Measurements from ENCODE around the gene CPNE2.

The CPNE2 gene

DNA sequence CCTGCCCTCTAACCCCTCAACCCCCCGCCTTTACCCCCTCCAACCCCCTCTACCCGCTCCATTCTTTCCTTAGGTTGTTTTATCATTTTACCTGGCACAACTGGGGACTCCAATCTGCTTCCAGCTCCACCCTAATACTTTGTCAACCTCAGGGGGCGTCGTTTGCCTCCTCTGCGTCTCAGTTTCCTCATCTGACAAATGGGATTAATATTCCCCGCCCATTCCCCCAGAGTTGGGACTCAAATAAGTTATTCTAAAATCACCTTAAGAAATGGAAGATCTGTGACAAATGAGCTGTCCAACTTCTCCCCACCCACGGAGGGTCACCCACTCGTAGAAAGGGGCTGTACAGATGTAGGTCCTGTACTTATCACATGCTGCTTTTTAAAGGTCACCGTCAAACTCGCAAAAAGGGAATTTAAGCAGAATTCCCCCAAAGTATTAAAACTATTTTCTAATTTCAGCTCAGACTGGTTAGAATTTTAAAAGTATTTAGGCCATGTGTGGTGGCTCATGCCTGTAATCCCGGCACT is 40.6 kb upstream of the CPNE2 start:
- no peak for DNase-seq (ENCODE audit: low read depth, low spot score)
- TF ChIP-seq, protein P1, sequence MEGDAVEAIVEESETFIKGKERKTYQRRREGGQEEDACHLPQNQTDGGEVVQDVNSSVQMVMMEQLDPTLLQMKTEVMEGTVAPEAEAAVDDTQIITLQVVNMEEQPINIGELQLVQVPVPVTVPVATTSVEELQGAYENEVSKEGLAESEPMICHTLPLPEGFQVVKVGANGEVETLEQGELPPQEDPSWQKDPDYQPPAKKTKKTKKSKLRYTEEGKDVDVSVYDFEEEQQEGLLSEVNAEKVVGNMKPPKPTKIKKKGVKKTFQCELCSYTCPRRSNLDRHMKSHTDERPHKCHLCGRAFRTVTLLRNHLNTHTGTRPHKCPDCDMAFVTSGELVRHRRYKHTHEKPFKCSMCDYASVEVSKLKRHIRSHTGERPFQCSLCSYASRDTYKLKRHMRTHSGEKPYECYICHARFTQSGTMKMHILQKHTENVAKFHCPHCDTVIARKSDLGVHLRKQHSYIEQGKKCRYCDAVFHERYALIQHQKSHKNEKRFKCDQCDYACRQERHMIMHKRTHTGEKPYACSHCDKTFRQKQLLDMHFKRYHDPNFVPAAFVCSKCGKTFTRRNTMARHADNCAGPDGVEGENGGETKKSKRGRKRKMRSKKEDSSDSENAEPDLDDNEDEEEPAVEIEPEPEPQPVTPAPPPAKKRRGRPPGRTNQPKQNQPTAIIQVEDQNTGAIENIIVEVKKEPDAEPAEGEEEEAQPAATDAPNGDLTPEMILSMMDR (IDR thresholded peaks at IDR 0.05; ENCODE audit: low read depth, low read length), result no peak
- no peak overlapping the region for H3K4me3 ChIP-seq (ENCODE audit: low read depth, low read length)
- in situ Hi-C loops (cut with HindIII; ENCODE audit: low sequenced_read_pairs), result no loop called here

DNA sequence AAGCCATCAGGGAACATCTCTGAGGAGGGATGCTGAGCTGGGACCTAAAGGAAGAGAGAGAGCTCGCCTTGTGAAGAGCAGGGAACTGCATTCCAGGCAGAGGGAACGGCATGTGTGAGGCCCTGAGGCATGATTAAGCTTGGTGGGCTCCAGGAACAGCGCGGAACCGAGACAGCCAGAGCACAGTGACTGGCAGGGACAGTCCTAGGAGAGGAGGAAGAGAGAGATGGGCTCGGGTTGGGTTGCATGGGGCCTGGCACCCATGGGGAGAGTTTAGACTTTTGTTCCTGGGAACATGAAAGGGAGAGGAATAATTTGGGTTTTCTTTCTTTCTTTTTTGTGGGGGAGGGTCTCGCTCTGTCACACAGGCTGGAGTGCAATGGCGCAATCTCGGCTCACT is 39.2 kb upstream of the CPNE2 start:
- in situ Hi-C loops (cut with HindIII; ENCODE audit: low sequenced_read_pairs), result no loop called here
- DNase-seq (ENCODE audit: low read depth, low spot score), result no peak
- TF ChIP-seq, protein P1 (IDR thresholded peaks at IDR 0.05; ENCODE audit: low read depth, low read length), result no peak
- H3K4me3 ChIP-seq (ENCODE audit: low read depth, low read length), result no peak overlapping the region

DNA sequence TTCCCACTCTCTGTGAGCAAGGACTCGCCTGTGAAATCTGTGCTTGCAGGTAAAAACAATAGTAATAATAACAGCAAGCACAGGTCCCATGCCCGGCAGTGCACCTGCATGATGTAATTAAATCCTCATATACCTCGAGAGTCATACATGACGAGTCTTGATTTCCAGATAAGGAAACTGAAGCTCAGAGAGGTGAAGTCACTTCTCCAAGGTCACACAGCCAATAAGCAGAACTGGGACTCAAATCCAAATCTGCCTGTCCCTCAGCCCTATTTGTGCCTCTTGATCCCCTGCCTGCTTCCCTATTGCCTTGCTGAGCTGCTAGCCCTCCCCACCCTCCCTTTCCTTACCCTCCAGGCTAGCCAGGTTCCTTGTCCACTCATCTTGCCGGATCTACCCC is 38.0 kb upstream of the CPNE2 start:
- TF ChIP-seq, protein P1 (IDR thresholded peaks at IDR 0.05; ENCODE audit: low read depth, low read length), result no peak
- H3K4me3 ChIP-seq (ENCODE audit: low read depth, low read length), result no peak overlapping the region
- no peak for DNase-seq (ENCODE audit: low read depth, low spot score)
- in situ Hi-C loops (cut with HindIII; ENCODE audit: low sequenced_read_pairs), result no loop called here

DNA sequence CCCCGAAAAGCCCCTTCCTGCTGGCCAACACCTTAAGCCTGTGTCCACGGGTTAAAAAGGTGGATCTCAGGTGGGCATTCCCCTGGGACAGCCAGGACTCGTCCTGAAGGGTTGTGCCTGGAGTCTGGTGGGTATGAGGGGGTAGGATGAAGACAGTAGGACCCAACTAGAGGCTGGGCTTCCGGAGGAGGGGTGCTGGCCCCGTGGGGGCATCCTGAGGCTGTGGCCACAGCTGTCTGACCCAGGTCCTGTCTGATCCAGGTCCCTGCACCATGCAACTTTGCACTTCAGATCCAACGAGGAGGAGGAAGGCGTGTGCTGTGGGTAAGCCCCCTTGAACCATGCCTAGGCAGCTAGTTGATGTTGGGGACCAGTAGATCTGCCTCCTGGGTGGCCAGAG is 37.6 kb upstream of the CPNE2 start:
- TF ChIP-seq, protein P1 (IDR thresholded peaks at IDR 0.05; ENCODE audit: low read depth, low read length), result no peak
- DNase-seq (ENCODE audit: low read depth, low spot score), result no peak
- in situ Hi-C loops (cut with HindIII; ENCODE audit: low sequenced_read_pairs), result no loop called here
- H3K4me3 ChIP-seq (ENCODE audit: low read depth, low read length), result no peak overlapping the region

DNA sequence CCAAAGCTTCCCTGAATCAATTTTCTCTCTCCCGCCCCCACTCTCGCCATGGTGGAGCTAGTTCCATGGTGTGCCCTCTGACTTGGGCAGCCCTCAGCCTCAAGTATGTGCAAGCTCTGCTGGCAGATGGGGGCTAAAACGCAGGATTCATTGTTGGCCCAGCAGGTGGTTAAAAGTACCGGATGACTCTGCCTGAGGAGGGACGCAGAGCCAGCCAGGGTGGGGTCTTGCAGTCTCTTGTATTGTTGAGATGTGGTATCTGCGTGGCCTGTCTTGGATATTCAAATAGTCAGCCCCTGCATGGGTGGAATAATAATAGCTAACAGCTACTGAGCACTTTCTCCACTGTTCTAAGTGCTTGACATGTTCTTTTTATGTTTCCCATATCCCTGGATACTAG is 36.7 kb upstream of the CPNE2 start:
- in situ Hi-C loops (cut with HindIII; ENCODE audit: low sequenced_read_pairs), result no loop called here
- TF ChIP-seq, protein P1 (IDR thresholded peaks at IDR 0.05; ENCODE audit: low read depth, low read length), result no peak
- H3K4me3 ChIP-seq (ENCODE audit: low read depth, low read length), result no peak overlapping the region
- no peak for DNase-seq (ENCODE audit: low read depth, low spot score)

DNA sequence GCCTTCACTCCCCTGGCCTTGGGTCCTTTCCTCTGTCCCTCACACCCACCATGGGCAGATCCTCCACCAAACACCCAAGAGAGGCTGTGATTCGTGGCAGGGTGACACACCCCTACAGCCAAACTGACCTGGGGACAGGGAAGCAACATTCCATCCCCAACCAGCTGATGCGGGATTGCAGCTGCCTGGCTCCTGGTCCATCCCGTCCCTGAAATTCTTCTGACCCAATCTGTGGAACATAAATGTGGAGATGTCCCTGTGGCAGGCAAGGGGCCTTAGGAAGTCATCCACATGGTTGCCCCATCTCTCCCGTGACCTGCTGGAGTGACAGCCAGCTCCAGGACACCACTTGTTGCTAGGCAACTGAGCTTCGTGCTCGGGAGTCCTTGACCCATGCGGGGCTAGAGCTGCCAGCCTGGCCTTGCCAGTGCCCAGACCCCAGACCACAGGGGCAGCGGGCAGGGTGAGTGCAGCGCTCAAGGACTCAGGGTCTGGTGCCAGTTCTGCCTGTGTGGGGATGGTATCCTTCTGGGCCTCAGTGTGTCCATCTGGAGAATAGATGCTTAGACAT is 34.0 kb upstream of the CPNE2 start:
- no peak overlapping the region for H3K4me3 ChIP-seq (ENCODE audit: low read depth, low read length)
- TF ChIP-seq, protein P1 (IDR thresholded peaks at IDR 0.05; ENCODE audit: low read depth, low read length), result no peak
- in situ Hi-C loops (cut with HindIII; ENCODE audit: low sequenced_read_pairs), result no loop called here
- no peak for DNase-seq (ENCODE audit: low read depth, low spot score)
